SJSA1 (cell line): Measurements from ENCODE around the gene SLC39A7. TPM values are rescaled to one million over a fixed set of nuclear protein-coding genes. Genes with fewer than 3 reads are reported as not detected.
A peak's percentile ranks its signal among the peaks of the same experiment; 100 is the strongest.

ENCODE experiments used
- DNase-seq, 2 experiments: peaks; one replicate each; pipeline ENCODE4 v3.0.0-alpha.2; 2015 to 2020; ENCODE audit warnings: low spot score in 2 of 2, low read depth in 1 of 2
- H3K27ac ChIP-seq: fragments of 250-450 bp; sonication (Bioruptor Pico); 2 replicates; pipeline ENCODE4 v1.5.1; 2020; ENCODE audit warnings: mild to moderate bottlenecking, moderate library complexity
- H3K27me3 ChIP-seq: fragments of 250-450 bp; sonication (Bioruptor Pico); replicated peaks from 2 replicates; pipeline ENCODE4 v1.5.1; 2020; ENCODE audit warnings: mild to moderate bottlenecking, moderate library complexity
- H3K36me3 ChIP-seq: fragments of 250-450 bp; sonication (Bioruptor Pico); 2 replicates; pipeline ENCODE4 v1.5.1; 2020; ENCODE audit warnings: mild to moderate bottlenecking
- H3K4me1 ChIP-seq: fragments of 250-450 bp; sonication (Bioruptor Pico); replicated peaks from 2 replicates; pipeline ENCODE4 v1.6.1; 2021; ENCODE audit warnings: mild to moderate bottlenecking
- H3K4me3 ChIP-seq: fragments of 250-450 bp; sonication (Bioruptor Pico); 2 replicates; pipeline ENCODE4 v1.5.1; 2020; ENCODE audit warnings: mild to moderate bottlenecking
- H3K9me3 ChIP-seq: fragments of 250-450 bp; sonication (Bioruptor Pico); replicated peaks from 2 replicates; pipeline ENCODE4 v1.5.1; 2020; ENCODE audit warnings: mild to moderate bottlenecking
- total RNA-seq: library from RNA; depleted of rRNA; stranded (reverse); fragments of >200 nt; shearing (Covaris generic); gene quantifications from 2 replicates; pipeline ENCODE4 v1.2.3, GENCODE V29; 2014

The SLC39A7 gene
- total RNA-seq, 1 experiment from 2014 or later: 122 TPM

GRCh38 chr6:33236852-33237251 lies 36.2 kb downstream of the SLC39A7 start:
- Histone ChIP-seq H3K27me3 (peaks cover 22% of the 10 kb centered on the region), H3K4me3 (no peak overlapping the region)
- DNase-seq: no peak

DNA sequence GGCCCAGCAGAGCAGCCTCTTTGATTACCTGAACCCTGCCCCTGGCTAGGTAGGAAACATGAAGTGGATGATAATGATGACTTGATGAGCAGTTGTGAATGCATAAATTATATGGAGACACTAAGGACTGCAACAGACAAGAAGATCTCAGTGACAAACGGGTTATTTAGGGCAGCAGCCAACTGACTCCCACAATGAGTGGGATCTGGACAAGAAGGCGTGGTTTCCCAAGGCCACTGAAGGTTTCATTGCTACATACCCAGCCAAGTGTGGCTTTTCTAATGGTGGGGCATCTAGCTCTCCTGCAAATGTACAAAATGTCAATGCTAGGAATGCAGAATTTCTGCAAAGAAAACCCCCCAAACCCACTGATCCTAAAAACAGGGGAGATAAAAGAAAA lies 37.1 kb downstream of the SLC39A7 start:
- H3K4me3 ChIP-seq: no peak overlapping the region
- peaks cover 30% of the 10 kb centered on the region for H3K27me3 ChIP-seq
- no peaks in the 10 kb centered on the region for H3K36me3 ChIP-seq
- H3K27ac ChIP-seq: no peak overlapping the region
- no peaks in the 10 kb centered on the region for H3K9me3 ChIP-seq
- no peaks in the 10 kb centered on the region for H3K4me1 ChIP-seq
- no peak for DNase-seq

More at GRCh38 chr6:33236852-33237251, 36.2 kb downstream of the SLC39A7 start:
- H3K27ac ChIP-seq: no peak overlapping the region
- H3K36me3 ChIP-seq: no peaks in the 10 kb centered on the region
- H3K4me1 ChIP-seq: no peaks in the 10 kb centered on the region
- H3K9me3 ChIP-seq: no peaks in the 10 kb centered on the region

- Histone ChIP-seq H3K27ac (no peak overlapping the region), H3K36me3 (no peaks in the 10 kb centered on the region), H3K4me3 (no peak overlapping the region), H3K4me1 (no peaks in the 10 kb centered on the region), H3K27me3 (peaks cover 23% of the 10 kb centered on the region), H3K9me3 (no peaks in the 10 kb centered on the region)
- no peak for DNase-seq
Observed at GRCh38 chr6:33241968-33242367, 41.3 kb downstream of the SLC39A7 start.

GRCh38 chr6:33243476-33243875 lies 42.8 kb downstream of the SLC39A7 start:
- Histone ChIP-seq H3K4me3 (no peak overlapping the region), H3K9me3 (no peaks in the 10 kb centered on the region), H3K36me3 (no peaks in the 10 kb centered on the region), H3K4me1 (peaks cover 7% of the 10 kb centered on the region), H3K27ac (no peak overlapping the region), H3K27me3 (peaks cover 23% of the 10 kb centered on the region)
- no peak for DNase-seq

GRCh38 chr6:33247977-33248642 lies 47.4 kb downstream of the SLC39A7 start:
- H3K4me1 ChIP-seq: peaks cover 26% of the 10 kb centered on the region
- peak; percentile 85 to 89 for DNase-seq
- H3K27ac ChIP-seq: peak overlapping the region; percentile 30
- peak overlapping the region; percentile 40 for H3K4me3 ChIP-seq
- H3K36me3 ChIP-seq: peaks cover 13% of the 10 kb centered on the region; the same call in 1 of the 2 replicates
- 0 out of 2 replicates have a peak, but pooled peaks cover 2% of the 10 kb centered on the region for H3K27me3 ChIP-seq
- H3K9me3 ChIP-seq: no peaks in the 10 kb centered on the region

DNA sequence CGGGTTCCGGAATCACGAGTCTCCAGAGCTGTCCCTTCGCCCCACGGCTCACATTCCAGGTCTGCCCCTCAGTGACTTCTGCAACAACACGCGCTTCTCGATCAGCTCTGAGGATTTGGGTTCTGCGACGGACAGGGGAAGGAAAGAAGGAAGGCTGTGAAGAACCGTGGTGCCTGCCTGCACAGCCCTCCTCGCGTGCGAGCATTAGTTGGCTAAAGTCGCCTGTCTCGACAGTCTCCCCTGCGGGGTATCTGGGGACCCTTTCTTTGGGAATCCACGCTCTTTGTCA lies 47.9 kb downstream of the SLC39A7 start:
- Histone ChIP-seq H3K27me3 (no peaks in the 10 kb centered on the region), H3K27ac (peak overlapping the region; percentile 30), H3K9me3 (no peaks in the 10 kb centered on the region), H3K4me1 (peaks cover 26% of the 10 kb centered on the region), H3K36me3 (peaks cover 13% of the 10 kb centered on the region; the same call in 1 of the 2 replicates), H3K4me3 (peak overlapping the region; percentile 40)
- DNase-seq: peak in 1 of 2 experiments; percentile 50

GRCh38 chr6:33248932-33249731 lies 48.5 kb downstream of the SLC39A7 start:
- Histone ChIP-seq H3K27ac (peak overlapping the region; percentile 50), H3K27me3 (no peaks in the 10 kb centered on the region), H3K9me3 (no peaks in the 10 kb centered on the region), H3K36me3 (peaks cover 13% of the 10 kb centered on the region; the same call in 1 of the 2 replicates), H3K4me1 (peaks cover 26% of the 10 kb centered on the region), H3K4me3 (peak overlapping the region; percentile 40)
- DNase-seq: peak; percentile 98

- H3K9me3 ChIP-seq: no peaks in the 10 kb centered on the region
- H3K27ac ChIP-seq: peak overlapping the region; percentile 50
- no peaks in the 10 kb centered on the region for H3K27me3 ChIP-seq
- peaks cover 13% of the 10 kb centered on the region; the same call in 1 of the 2 replicates for H3K36me3 ChIP-seq
- peaks cover 26% of the 10 kb centered on the region for H3K4me1 ChIP-seq
- peak overlapping the region; percentile 40 for H3K4me3 ChIP-seq
- peak; percentile 52 to 55 for DNase-seq
Observed at GRCh38 chr6:33249732-33250630, 49.3 kb downstream of the SLC39A7 start.

DNA sequence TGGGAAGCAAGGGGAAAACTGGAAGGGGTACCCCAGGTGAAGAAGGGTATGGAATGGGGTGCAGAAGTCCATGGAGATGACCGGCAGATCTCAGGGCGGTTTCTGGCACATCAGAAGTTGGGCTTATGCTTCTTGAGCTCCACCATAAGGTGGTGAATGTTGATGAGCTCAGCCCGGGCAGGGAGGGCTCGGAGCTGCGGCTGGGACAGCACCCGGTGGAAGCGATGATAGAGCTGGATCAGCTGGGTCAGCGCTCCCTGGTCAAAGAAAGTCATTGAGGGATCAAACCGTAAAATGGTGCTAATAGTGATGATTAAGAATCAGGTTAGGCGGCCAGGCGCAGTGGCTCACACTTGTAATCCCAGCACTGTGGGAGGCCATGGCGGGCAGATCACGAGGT lies 50.1 kb downstream of the SLC39A7 start:
- H3K4me1 ChIP-seq: peaks cover 26% of the 10 kb centered on the region
- H3K27me3 ChIP-seq: no peaks in the 10 kb centered on the region
- peaks cover 13% of the 10 kb centered on the region; the same call in 1 of the 2 replicates for H3K36me3 ChIP-seq
- peak overlapping the region; percentile 17; the same call in 1 of the 2 replicates for H3K27ac ChIP-seq
- DNase-seq: no peak
- no peaks in the 10 kb centered on the region for H3K9me3 ChIP-seq
- H3K4me3 ChIP-seq: no peak overlapping the region

DNA sequence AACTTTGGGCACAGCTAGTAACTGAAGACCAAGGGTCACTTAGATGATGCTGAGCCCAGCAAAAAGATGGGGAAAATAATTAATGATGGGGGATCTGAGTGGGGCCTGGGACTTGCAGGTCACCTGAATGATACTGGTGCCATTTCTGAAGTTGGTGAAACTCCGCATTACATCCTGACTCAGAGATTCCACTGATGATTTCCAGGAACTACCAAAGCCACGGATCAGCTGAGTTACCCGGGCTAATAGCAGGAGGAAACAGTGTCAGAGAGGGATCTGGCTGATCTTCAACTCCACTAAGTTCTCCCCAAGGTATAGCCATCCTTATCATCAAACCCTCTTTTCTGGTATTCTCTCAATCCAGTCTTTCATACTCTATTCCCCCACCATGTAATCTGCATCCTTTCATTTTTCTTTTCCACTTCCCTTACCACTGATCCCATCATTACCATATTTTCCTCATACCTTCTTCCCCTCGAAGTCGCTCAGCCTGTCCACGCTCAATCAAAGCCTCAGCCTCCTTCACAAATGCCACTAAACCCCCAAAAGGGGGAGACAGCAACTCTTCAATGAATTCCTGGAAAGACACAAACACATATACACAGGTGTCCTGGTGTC lies 50.8 kb downstream of the SLC39A7 start:
- no peak for DNase-seq
- no peaks in the 10 kb centered on the region for H3K27me3 ChIP-seq
- no peak overlapping the region for H3K27ac ChIP-seq
- H3K4me1 ChIP-seq: peaks cover 26% of the 10 kb centered on the region
- no peaks in the 10 kb centered on the region for H3K9me3 ChIP-seq
- H3K4me3 ChIP-seq: no peak overlapping the region
- H3K36me3 ChIP-seq: peaks cover 13% of the 10 kb centered on the region; the same call in 1 of the 2 replicates

DNA sequence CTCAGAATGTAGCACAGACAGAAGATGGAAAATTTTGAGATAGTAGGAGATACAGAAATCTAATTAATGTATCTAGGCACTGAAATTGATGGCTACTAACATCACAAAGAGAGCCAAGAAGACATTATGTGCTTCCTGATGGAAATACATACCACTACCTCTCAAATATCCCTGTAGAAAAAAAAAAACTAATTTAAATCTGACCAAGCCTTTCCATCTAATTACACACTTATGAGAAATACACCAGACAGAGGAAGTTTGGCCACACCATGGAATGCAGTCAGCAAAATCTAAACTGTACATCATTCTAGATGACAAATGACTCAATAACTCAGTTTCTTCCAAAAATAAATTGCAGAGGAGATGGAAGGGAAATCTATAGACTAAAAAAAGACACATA lies 52.1 kb downstream of the SLC39A7 start:
- H3K36me3 ChIP-seq: peaks cover 16% of the 10 kb centered on the region; the same call in 1 of the 2 replicates
- no peak for DNase-seq
- H3K27me3 ChIP-seq: no peaks in the 10 kb centered on the region
- peaks cover 26% of the 10 kb centered on the region for H3K4me1 ChIP-seq
- H3K27ac ChIP-seq: no peak overlapping the region
- H3K9me3 ChIP-seq: no peaks in the 10 kb centered on the region
- no peak overlapping the region for H3K4me3 ChIP-seq
